ENCODE results near the gene TMEM178B.

- no peak for TF ChIP-seq ZBTB8A (CRISPR knock-in tag; IDR thresholded peaks at IDR 0.05; ENCODE audit: borderline replicate concordance, low read depth)
- no peak for TF ChIP-seq FOXP4 (CRISPR knock-in tag; IDR thresholded peaks at IDR 0.05)
- TF ChIP-seq KDM1A (CRISPR knock-in tag; IDR thresholded peaks at IDR 0.05): no peak
- no peak for TF ChIP-seq BHLHE40 (IDR thresholded peaks at IDR 0.05; ENCODE audit: low read length)
- no peak for TF ChIP-seq TAF1 (CRISPR knock-in tag; IDR thresholded peaks at IDR 0.05)
- TF ChIP-seq ZNF3 (CRISPR knock-in tag; IDR thresholded peaks at IDR 0.05): no peak
- TF ChIP-seq CTCF (CRISPR knock-in tag; IDR thresholded peaks at IDR 0.05): no peak
- TF ChIP-seq ATF4 (CRISPR knock-in tag; IDR thresholded peaks at IDR 0.05): no peak
- TF ChIP-seq ZNF792 (CRISPR knock-in tag; IDR thresholded peaks at IDR 0.05): no peak
- TF ChIP-seq ZBTB26 (CRISPR knock-in tag; IDR thresholded peaks at IDR 0.05; ENCODE audit: borderline replicate concordance): no peak
- TF ChIP-seq REST (IDR thresholded peaks at IDR 0.05; ENCODE audit: borderline replicate concordance in 1 of 2, low read depth in 1 of 2, low read length in 2 of 2): no peak
- TF ChIP-seq BCL3 (CRISPR knock-in tag; IDR thresholded peaks at IDR 0.05): no peak
Observed at GRCh38 chr7:141312828-141313521, 239.1 kb downstream of the TMEM178B start.

Measured in HepG2 (cell line).